ENCODE measurements around the gene CEPT1.
A peak's percentile ranks its signal among the peaks of the same experiment; 100 is the strongest.

The CEPT1 gene

GRCh38 chr1:111223126-111223685, 83.2 kb downstream of the CEPT1 start:
- TF ChIP-seq, protein P1, sequence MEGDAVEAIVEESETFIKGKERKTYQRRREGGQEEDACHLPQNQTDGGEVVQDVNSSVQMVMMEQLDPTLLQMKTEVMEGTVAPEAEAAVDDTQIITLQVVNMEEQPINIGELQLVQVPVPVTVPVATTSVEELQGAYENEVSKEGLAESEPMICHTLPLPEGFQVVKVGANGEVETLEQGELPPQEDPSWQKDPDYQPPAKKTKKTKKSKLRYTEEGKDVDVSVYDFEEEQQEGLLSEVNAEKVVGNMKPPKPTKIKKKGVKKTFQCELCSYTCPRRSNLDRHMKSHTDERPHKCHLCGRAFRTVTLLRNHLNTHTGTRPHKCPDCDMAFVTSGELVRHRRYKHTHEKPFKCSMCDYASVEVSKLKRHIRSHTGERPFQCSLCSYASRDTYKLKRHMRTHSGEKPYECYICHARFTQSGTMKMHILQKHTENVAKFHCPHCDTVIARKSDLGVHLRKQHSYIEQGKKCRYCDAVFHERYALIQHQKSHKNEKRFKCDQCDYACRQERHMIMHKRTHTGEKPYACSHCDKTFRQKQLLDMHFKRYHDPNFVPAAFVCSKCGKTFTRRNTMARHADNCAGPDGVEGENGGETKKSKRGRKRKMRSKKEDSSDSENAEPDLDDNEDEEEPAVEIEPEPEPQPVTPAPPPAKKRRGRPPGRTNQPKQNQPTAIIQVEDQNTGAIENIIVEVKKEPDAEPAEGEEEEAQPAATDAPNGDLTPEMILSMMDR (IDR thresholded peaks at IDR 0.05), result peak; percentile 36

GRCh38 chr1:111225091-111225490, 85.1 kb downstream of the CEPT1 start:
- TF ChIP-seq, protein P1 (IDR thresholded peaks at IDR 0.05), result no peak

DNA sequence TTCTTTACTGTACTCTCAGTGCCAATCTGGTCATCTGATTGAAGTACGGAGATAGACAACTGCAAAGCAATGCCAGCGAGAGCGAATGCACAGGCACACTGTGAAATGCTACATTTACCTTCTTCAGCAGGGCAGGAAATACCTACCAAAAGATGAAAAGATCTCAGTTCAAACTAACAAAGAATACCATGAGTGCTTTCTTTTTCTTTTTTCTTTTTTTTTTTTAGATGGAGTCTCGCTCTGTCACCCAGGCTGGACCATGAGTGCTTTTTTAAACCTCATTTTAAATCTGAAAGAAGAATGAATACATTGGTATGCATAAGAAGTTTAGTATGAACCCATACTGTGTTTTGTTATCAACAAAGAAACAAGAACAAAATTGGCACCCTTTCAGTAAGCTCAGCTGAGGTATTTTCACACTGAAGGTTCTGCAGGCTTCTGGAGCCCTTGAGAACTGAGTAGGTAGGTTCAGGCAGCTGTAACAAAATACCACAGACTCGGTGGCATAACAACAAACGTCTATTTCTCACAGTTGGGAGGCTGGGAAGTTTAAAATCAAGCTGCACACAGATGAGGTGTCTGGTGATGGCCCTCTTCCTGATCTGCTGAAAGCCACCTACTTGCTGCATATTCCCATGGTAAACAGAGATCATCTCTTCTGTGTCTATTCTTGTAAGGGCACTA, 85.8 kb downstream of the CEPT1 start:
- TF ChIP-seq, protein P1 (IDR thresholded peaks at IDR 0.05), result no peak

GRCh38 chr1:111227434-111227833, 87.4 kb downstream of the CEPT1 start, which contains the start of gene CHI3L2:
Gene CHI3L2 (plus strand): TSS chr1:111227713. CDS start chr1:111227730, 17 bp downstream.
- TF ChIP-seq, protein P1 (IDR thresholded peaks at IDR 0.05), result no peak

DNA sequence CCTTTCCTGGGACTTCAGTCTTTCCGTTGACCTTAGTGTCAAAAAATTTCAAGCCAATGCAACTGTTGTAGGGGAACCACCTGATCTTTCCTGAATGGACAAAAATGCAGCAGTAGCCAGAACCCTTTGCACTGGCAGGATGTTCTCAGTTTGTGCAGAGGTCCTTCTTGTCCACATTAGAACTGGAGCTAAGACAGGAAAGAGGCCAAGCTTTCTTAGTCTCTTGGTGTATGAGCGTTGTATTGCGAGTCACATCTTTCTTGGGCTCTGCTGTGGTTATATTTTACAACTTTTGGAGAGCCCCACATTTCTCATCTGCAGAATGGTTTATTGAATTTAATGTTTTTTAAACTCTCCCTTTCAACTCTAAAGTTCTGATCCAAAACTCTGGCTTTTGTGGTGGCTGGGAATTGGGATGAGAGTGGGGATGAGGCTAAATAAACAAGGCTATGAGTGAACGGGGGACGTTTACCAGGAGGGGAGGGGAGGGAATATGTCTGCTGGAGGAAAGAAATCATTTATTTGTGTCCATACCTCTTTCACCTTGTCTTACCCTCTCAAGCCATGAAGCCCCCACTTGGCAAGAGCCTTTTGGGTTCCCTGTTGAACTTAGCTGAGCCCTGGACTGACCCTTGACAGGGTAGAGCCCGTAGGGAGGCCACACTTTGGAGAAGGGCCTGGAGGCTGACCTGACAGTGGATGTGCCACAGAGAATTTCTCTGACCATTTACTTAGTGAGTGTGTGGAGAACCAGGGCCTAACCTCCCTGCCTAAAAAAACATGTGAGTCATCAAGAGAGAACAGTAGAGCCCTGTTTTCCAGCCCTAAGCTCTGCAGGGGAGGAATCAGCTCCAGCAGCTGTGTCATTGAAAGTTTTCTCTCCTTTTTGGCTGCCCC, 88.1 kb downstream of the CEPT1 start:
- TF ChIP-seq, protein P1 (IDR thresholded peaks at IDR 0.05), result no peak

DNA sequence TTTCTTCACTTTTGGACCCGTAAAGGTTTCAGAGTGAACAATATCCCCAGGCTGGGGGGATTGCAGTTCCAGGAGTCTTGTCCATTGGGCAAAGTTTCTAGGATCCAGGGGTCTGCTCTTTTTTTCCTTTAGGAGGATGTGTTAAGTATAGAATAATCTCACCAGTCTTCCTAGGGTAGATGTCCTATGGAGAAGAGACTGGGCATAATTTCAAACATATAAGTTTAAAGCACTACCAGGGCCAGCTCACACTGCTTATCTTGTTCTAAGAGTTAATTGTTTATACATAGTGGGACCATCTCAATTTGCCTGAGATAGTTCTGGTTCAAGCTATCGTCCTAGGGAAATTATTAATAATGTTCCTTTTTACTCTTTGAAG, 88.7 kb downstream of the CEPT1 start:
- TF ChIP-seq, protein P1 (IDR thresholded peaks at IDR 0.05), result no peak

- TF ChIP-seq, protein P1 (IDR thresholded peaks at IDR 0.05), result no peak
Observed at GRCh38 chr1:111232134-111232533, 92.1 kb downstream of the CEPT1 start.

Data from LNCAP (cell line).